Measurements from ENCODE around the gene GEMIN7. TPM values are rescaled to one million over a fixed set of nuclear protein-coding genes. Genes with fewer than 3 reads are reported as not detected.

GEMIN7 gene
- total and polyA plus RNA-seq, 2 of the 13 experiments (the other 11 are each of a cell fraction or from before 2014, with no cell fraction given), result 24.1 to 30.6 TPM

GRCh38 chr19:45058622-45059159, 20.4 kb upstream of the GEMIN7 start:
- Histone ChIP-seq H3K4me2 (ENCODE audit: low read depth, low read length) (no peak overlapping the region), H3K36me3 (replicated peaks in 1 of 2; ENCODE audit: control insufficient read depth in 1 of 2, insufficient read depth in 2 of 2, low read length in 2 of 2) (peaks cover 60 to 86% of the 10 kb centered on the region in 2 experiments), H3K79me2 (ENCODE audit: insufficient read depth, low read length) (no peaks in the 10 kb centered on the region), H4K20me1 (ENCODE audit: insufficient read depth, low read length) (peaks cover 5% of the 10 kb centered on the region; the same call in 1 of the 2 replicates), H3K4me1 (ENCODE audit: insufficient read depth, low read length) (no peaks in the 10 kb centered on the region), H3K9ac (ENCODE audit: insufficient read depth, low read depth, low read length) (no peak overlapping the region), H3K4me3 (replicated peaks in 1 of 3; ENCODE audit: insufficient read depth in 1 of 3, low read depth in 2 of 3, low read length in 3 of 3) (no peak overlapping the region), H3K27me3 (ENCODE audit: control insufficient read depth in 1 of 2, insufficient read depth in 2 of 2, low read length in 2 of 2) (no peaks in the 10 kb centered on the region), H3K9me3 (ENCODE audit: low read length) (no peaks in the 10 kb centered on the region), H2AFZ (ENCODE audit: low read length) (no peak overlapping the region), H3K27ac (ENCODE audit: extremely low read length, insufficient read depth, low read length) (no peak overlapping the region)
- intact Hi-C loops (cut with micrococcal nuclease; ENCODE audit: unreplicated experiment) (loop anchor here (1.0 kb wide), 1 partner anchor 41 kb away; no protein-coding TSS in a partner anchor), in situ Hi-C loops (cut with HindIII; ENCODE audit: extremely low pct_ligation_motif_present, low pct_unique_long_range_greater_than_20kb) (no loop called here)
- CTCF ChIA-PET (ENCODE audit: low intra/inter-chr PET ratio, low total read pairs), result interaction anchor here (1.2 to 3.0 kb wide), 3 partner anchors 42 to 72 kb away, joined by 3 to 40 read pairs (median 7); no protein-coding TSS in a partner anchor
- POLR2A ChIA-PET, result interaction anchor here (1.1 kb wide), 3 partner anchors 13 to 57 kb away, joined by 3 to 11 read pairs (median 9); partner anchors contain the start of genes CLASRP and RELB
- no TSS peak for BruUV-seq (replicated peaks)
- ATAC-seq, result no peak
- FAIRE-seq, result no peak
- 95% methylated on average over 14 of the region's 14 CpGs for WGBS (ENCODE audit: low lambda C conversion rate)
- no peak for DNase-seq (ENCODE audit: low spot score)
- TF ChIP-seq E2F1 (CRISPR knock-in tag; IDR thresholded peaks at IDR 0.05) (no peak), GMEB2 (CRISPR knock-in tag; IDR thresholded peaks at IDR 0.05; ENCODE audit: low read depth) (no peak), HOMEZ (CRISPR knock-in tag; IDR thresholded peaks at IDR 0.05; ENCODE audit: low read depth) (no peak), ZNF430 (CRISPR knock-in tag; IDR thresholded peaks at IDR 0.05) (no peak), ZNF264 (CRISPR knock-in tag; IDR thresholded peaks at IDR 0.05) (no peak), ZBTB3 (CRISPR knock-in tag; IDR thresholded peaks at IDR 0.05; ENCODE audit: borderline replicate concordance, low read depth) (no peak), ZNF619 (CRISPR knock-in tag; IDR thresholded peaks at IDR 0.05) (no peak), FOXP1 (IDR thresholded peaks at IDR 0.05) (no peak), FOXP1 (CRISPR knock-in tag; IDR thresholded peaks at IDR 0.05) (no peak), ETS1 (CRISPR knock-in tag; IDR thresholded peaks at IDR 0.05) (no peak), SMAD9 (CRISPR knock-in tag; IDR thresholded peaks at IDR 0.05) (no peak), AKNA (CRISPR knock-in tag; IDR thresholded peaks at IDR 0.05; ENCODE audit: borderline replicate concordance) (no peak)
